A549 (cell line): ENCODE data around the gene SNCAIP. TPM values are rescaled to one million over a fixed set of nuclear protein-coding genes. Genes with fewer than 3 reads are reported as not detected.

ENCODE experiments used
- ATAC-seq, 2 experiments: fragments of 200-7000 bp in 1 of 2; fragments of >200 bp in 1 of 2; cut with Nextera tagmentation in 1 of 2; cut with Tn5 transposase in 1 of 2; 3 replicates each; pipeline versions ENCODE4 v1.8.0 to v1.9.1; 2018 to 2020; ENCODE audit warnings: mild to moderate bottlenecking in 1 of 2, moderate library complexity in 1 of 2
- CTCF ChIA-PET: fragments of 300-600 bp; sonication (Branson Sonifier 250); formaldehyde crosslinking; extraction: SDS; loops from one replicate; lab custom pipeline; 2021; ENCODE audit warnings: antibody characterized with exemption, inconsistent platforms; lab: Yijun Ruan, JAX
- POLR2A ChIA-PET: fragments of 350-600 bp; formaldehyde crosslinking; extraction: SDS; loops from one replicate; lab custom pipeline; 2021; ENCODE audit warnings: antibody characterized with exemption, inconsistent platforms; lab: Yijun Ruan, JAX
- DNase-seq, 2 experiments: peaks; one replicate each; pipeline versions ENCODE4 v3.0.0 to v3.0.0-alpha.2; 2011 to 2016; ENCODE audit warnings: low read depth in 1 of 2, low spot score in 1 of 2
- FAIRE-seq: peaks from 2 replicates; lab custom pipeline; 2011; peaks lifted over from hg19 to GRCh38; lab: Jason Lieb, UNC
- H3K27ac ChIP-seq, 2 experiments: fragments of >200 bp; sonication (Bioruptor Twin); formaldehyde crosslinking; 3 replicates each; pipeline ENCODE4 v1.5.1; 2016 to 2017
- H3K4me1 ChIP-seq: fragments of >200 bp; sonication (Bioruptor Twin); formaldehyde crosslinking; 3 replicates; pipeline ENCODE4 v1.6.1; 2016
- H3K4me2 ChIP-seq: fragments of >200 bp; sonication (Bioruptor Twin); formaldehyde crosslinking; 3 replicates; pipeline ENCODE4 v1.6.1; 2016
- H3K4me3 ChIP-seq: fragments of >200 bp; sonication (Bioruptor Twin); formaldehyde crosslinking; 3 replicates; pipeline ENCODE4 v1.5.1; 2016
- H3K9me3 ChIP-seq: fragments of >200 bp; sonication (Bioruptor Twin); formaldehyde crosslinking; 3 replicates; pipeline ENCODE4 v1.6.1; 2016
- ATOH8 ChIP-seq: fragments of 250-450 bp; sonication (Bioruptor Pico); IDR thresholded peaks from 2 replicates; pipeline ENCODE4 v1.5.0; 2020; ENCODE audit warnings: low read depth, mild to moderate bottlenecking, moderate library complexity
- CBX2 ChIP-seq: fragments of 200-600 bp; sonication (generic); IDR thresholded peaks from 2 replicates; pipeline ENCODE4 v1.6.1; 2016; ENCODE audit warnings: low read depth, mild to moderate bottlenecking, borderline replicate concordance
- CBX8 ChIP-seq: fragments of 200-600 bp; sonication (generic); IDR thresholded peaks from 2 replicates; pipeline ENCODE4 v1.6.1; 2016
- CHD4 ChIP-seq: fragments of 200-600 bp; sonication (generic); IDR thresholded peaks from 2 replicates; pipeline ENCODE4 v1.6.1; 2016; ENCODE audit warnings: antibody characterized with exemption, mild to moderate bottlenecking, borderline replicate concordance
- E2F6 ChIP-seq: IDR thresholded peaks from 2 replicates; pipeline ENCODE4 v1.6.1; 2012; ENCODE audit warnings: low read depth, borderline replicate concordance
- EHF ChIP-seq: fragments of 250-450 bp; sonication (Bioruptor Pico); IDR thresholded peaks from 2 replicates; pipeline ENCODE4 v1.5.0; 2020; ENCODE audit warnings: mild to moderate bottlenecking
- HDAC2 ChIP-seq: fragments of 200-600 bp; sonication (generic); IDR thresholded peaks from 2 replicates; pipeline ENCODE4 v1.6.1; 2016
- HEYL ChIP-seq: fragments of 250-450 bp; sonication (Bioruptor Pico); IDR thresholded peaks from 2 replicates; pipeline ENCODE4 v1.8.0; 2021; ENCODE audit warnings: mild to moderate bottlenecking, moderate library complexity
- HMGXB4 ChIP-seq: fragments of 250-450 bp; sonication (Bioruptor Pico); IDR thresholded peaks from 2 replicates; pipeline ENCODE4 v1.5.0; 2021; ENCODE audit warnings: mild to moderate bottlenecking, moderate library complexity, borderline replicate concordance
- HOXA7 ChIP-seq: fragments of 250-450 bp; sonication (Bioruptor Pico); IDR thresholded peaks from 2 replicates; pipeline ENCODE4 v1.5.0; 2020; ENCODE audit warnings: mild to moderate bottlenecking, moderate library complexity
- HOXB5 ChIP-seq: fragments of 250-450 bp; sonication (Bioruptor Pico); IDR thresholded peaks from 2 replicates; pipeline ENCODE4 v1.5.0; 2020; ENCODE audit warnings: mild to moderate bottlenecking, moderate library complexity
- KDM1A ChIP-seq: fragments of 200-600 bp; sonication (generic); IDR thresholded peaks from 2 replicates; pipeline ENCODE4 v1.6.1; 2016; ENCODE audit warnings: low read depth, mild to moderate bottlenecking
- KDM5A ChIP-seq: fragments of 200-600 bp; sonication (generic); IDR thresholded peaks from 2 replicates; pipeline ENCODE4 v1.6.1; 2016; ENCODE audit warnings: antibody characterized with exemption, mild to moderate bottlenecking
- POLR2A ChIP-seq: IDR thresholded peaks from 2 replicates; pipeline ENCODE4 v1.6.1; 2012; ENCODE audit warnings: mild to moderate bottlenecking, low read length
- RCOR1 ChIP-seq: fragments of 150-350 bp; IDR thresholded peaks from 2 replicates; pipeline ENCODE4 v1.6.1; 2014; ENCODE audit warnings: antibody characterized with exemption, low read length, low read depth
- SMC3 ChIP-seq: fragments of >200 bp; sonication (Bioruptor Twin); formaldehyde crosslinking; IDR thresholded peaks from 3 replicates; pipeline ENCODE4 v1.6.1; 2018; ENCODE audit warnings: inconsistent platforms
- TP53 ChIP-seq: fragments of 250-450 bp; sonication (Bioruptor Pico); IDR thresholded peaks from 2 replicates; pipeline ENCODE4 v1.5.0; 2021; ENCODE audit warnings: mild to moderate bottlenecking, moderate library complexity
- ZNF302 ChIP-seq: fragments of 250-450 bp; sonication (Bioruptor Pico); IDR thresholded peaks from 2 replicates; pipeline ENCODE4 v1.9.0; 2021; ENCODE audit warnings: inconsistent platforms, mild to moderate bottlenecking, moderate library complexity
- ZSCAN20 ChIP-seq: fragments of 250-450 bp; sonication (Bioruptor Pico); IDR thresholded peaks from 2 replicates; pipeline ENCODE4 v1.8.0; 2022; ENCODE audit warnings: mild to moderate bottlenecking, moderate library complexity
- WGBS: methylation state at CpG from one replicate; pipeline ENCODE4 v1.1.6; 2017; ENCODE audit errors: missing lambda C conversion rate; 5-methylcytosine and 5-hydroxymethylcytosine counted together
- polyA plus RNA-seq, 4 experiments: library from polyadenylated mRNA; depleted of rRNA in 3 of 4; stranded (reverse); fragments of >200 nt; fragmentation: RNase III in 1 of 4; extraction: RNeasy Plus Mini Kit Qiagen cat#74134 plus additional on column Dnase treatment in 1 of 4; gene quantifications; 2 replicates in 3 of 4; 3 replicates in 1 of 4; pipeline ENCODE4 v1.2.3, GENCODE V29; 2011 to 2017
- TF ChIP-seq, protein P1 (sequence below): fragments of 450-650 bp; IDR thresholded peaks from 2 replicates; pipeline ENCODE4 v1.6.1; 2014; ENCODE audit warnings: antibody characterized with exemption
- TF ChIP-seq, protein P2 (sequence below): fragments of >200 bp; sonication (Bioruptor Twin); formaldehyde crosslinking; IDR thresholded peaks from 2 replicates; pipeline ENCODE4 v1.6.1; 2016

The SNCAIP gene
- polyA plus RNA-seq, 2 of the 4 experiments (the other 2 are of a cell fraction) = 0.03 to 0.04 TPM

DNA sequence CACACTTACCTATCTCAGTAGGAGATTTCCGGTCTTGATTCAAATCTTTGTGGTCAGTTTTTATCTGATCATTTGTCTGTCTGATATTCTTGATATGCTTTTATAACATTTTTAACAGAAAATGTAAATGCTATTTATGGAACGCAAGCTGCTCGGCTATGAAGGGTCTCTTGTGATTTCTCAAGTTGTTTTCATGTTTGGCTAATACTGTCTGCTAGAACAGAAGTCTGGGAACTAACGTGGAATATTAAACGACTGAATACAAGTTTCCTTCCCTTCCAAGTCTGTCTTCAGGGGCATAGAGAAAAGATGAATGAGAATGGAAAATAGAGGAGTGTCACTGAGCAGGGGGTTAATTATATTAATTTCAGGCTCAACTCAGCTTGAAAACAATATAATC, 27.6 kb downstream of the SNCAIP start:
- no peak overlapping the region for H3K4me2 ChIP-seq
- no peaks in the 10 kb centered on the region for H3K4me1 ChIP-seq
- FAIRE-seq (no peak), DNase-seq (no peak), ATAC-seq (no peak)
- TF ChIP-seq KDM5A (no peak), HOXB5 (CRISPR knock-in tag) (no peak)
- TF ChIP-seq, protein P1, sequence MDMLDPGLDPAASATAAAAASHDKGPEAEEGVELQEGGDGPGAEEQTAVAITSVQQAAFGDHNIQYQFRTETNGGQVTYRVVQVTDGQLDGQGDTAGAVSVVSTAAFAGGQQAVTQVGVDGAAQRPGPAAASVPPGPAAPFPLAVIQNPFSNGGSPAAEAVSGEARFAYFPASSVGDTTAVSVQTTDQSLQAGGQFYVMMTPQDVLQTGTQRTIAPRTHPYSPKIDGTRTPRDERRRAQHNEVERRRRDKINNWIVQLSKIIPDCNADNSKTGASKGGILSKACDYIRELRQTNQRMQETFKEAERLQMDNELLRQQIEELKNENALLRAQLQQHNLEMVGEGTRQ = no peak
- POLR2A ChIA-PET = no interaction called here
- 35% methylated on average over 5 of the region's 5 CpGs for WGBS
- CTCF ChIA-PET = no interaction called here
- no peak overlapping the region for H3K27ac ChIP-seq
- H3K4me3 ChIP-seq = no peak overlapping the region
- no peaks in the 10 kb centered on the region for H3K9me3 ChIP-seq

GRCh38 chr5:122341087-122341486, 29.1 kb downstream of the SNCAIP start:
- POLR2A ChIA-PET = no interaction called here
- DNase-seq (no peak), FAIRE-seq (no peak), ATAC-seq (no peak)
- Histone ChIP-seq H3K27ac (no peak overlapping the region), H3K9me3 (no peaks in the 10 kb centered on the region), H3K4me2 (no peak overlapping the region), H3K4me3 (no peak overlapping the region), H3K4me1 (no peaks in the 10 kb centered on the region)
- 2% methylated on average over 3 of the region's 3 CpGs for whole genome bisulfite sequencing
- CTCF ChIA-PET = no interaction called here
- TF ChIP-seq KDM5A (no peak), TP53 (CRISPR knock-in tag) (no peak), ZNF302 (CRISPR knock-in tag) (no peak), E2F6 (no peak), RCOR1 (no peak), HMGXB4 (CRISPR knock-in tag) (no peak), HDAC2 (no peak)
- TF ChIP-seq, protein P2, sequence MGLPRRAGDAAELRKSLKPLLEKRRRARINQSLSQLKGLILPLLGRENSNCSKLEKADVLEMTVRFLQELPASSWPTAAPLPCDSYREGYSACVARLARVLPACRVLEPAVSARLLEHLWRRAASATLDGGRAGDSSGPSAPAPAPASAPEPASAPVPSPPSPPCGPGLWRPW = no peak

DNA sequence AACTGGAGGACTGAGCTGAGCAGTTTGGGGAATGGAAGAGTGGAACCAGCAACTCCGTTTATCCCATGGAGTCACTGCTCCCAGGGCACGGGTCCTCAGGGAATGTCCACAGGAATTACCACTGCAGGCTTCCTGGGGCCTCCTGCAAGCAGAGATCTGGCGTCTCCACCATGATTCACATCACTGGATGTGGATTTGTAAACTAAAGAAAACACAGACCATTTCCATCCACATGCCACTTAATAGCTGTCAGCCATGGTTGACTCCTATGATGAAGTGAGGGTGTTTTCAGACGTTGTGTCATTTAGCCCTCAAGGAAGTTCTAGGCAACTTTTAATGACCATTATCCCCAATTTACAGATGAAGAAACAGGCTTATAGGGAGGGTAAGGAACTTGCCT, 30.2 kb downstream of the SNCAIP start:
- Histone ChIP-seq H3K4me1 (no peaks in the 10 kb centered on the region), H3K4me3 (no peak overlapping the region), H3K27ac (no peak overlapping the region), H3K9me3 (no peaks in the 10 kb centered on the region), H3K4me2 (no peak overlapping the region)
- TF ChIP-seq CHD4 = no peak
- TF ChIP-seq EHF (CRISPR knock-in tag) = no peak
- no peak for TF ChIP-seq CBX8
- ChIA-PET POLR2A (no interaction called here), CTCF (no interaction called here)
- FAIRE-seq = no peak
- DNase-seq = no peak
- no peak for ATAC-seq
- WGBS = 8% methylated on average over 4 of the region's 4 CpGs

DNA sequence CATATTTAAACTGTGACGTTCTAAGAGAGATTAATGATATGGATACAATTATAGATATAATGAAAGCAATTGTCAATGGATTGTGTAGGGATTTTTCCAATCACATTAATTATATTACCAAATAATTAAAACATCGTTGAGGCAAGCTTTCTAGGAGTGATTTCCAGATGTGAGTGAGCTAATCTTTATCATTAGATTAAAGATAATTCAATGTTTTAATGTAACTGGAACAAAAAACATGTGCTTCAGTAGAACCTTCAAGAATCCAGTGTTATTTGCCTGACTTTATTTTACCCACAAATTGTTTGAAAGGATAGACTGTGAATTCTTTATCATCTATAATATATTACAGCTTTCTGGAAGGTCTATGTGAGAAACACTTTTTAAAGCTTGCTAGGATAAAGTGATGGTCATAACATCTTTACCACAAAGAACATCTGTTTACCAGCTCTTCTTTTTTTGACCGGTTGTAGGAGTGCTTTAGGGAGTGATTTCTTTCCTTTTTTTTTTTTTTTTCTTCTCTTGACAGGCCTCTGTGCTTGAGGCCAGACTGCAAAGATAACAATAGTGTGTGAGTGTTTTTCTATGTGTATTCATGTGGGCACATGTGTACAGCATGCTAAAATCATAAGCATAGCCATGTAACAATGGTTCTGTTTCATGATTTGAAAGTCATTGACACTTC, 35.0 kb downstream of the SNCAIP start:
- 26% methylated on average over 3 of the region's 3 CpGs for WGBS
- H3K27ac ChIP-seq = no peak overlapping the region
- H3K9me3 ChIP-seq = no peaks in the 10 kb centered on the region

More for the DNA sequence above, 35.0 kb downstream of the SNCAIP start:
- ChIA-PET CTCF (interaction anchor here (1.2 kb wide), 1 partner anchor 143 kb away, joined by 3 read pairs; no protein-coding TSS in a partner anchor), POLR2A (no interaction called here)
- no peak for FAIRE-seq
- Histone ChIP-seq H3K4me2 (no peak overlapping the region), H3K4me3 (no peak overlapping the region), H3K4me1 (no peaks in the 10 kb centered on the region)
- no peak for ATAC-seq
- no peak for DNase-seq
- TF ChIP-seq SMC3 = no peak
- no peak for TF ChIP-seq ZSCAN20 (CRISPR knock-in tag)
- no peak for TF ChIP-seq HOXA7 (CRISPR knock-in tag)
- no peak for TF ChIP-seq CBX2
- TF ChIP-seq ATOH8 = no peak
- TF ChIP-seq KDM1A = no peak
- TF ChIP-seq POLR2A = no peak
- TF ChIP-seq HEYL (CRISPR knock-in tag) = no peak
